Cortex of kidney (tissue), 1 donor: ENCODE measurements around the gene ADAT2.

Source experiments
- DNase-seq: peaks from one replicate; lab custom pipeline; 2025; lab: John Stamatoyannopoulos, UW

Gene ADAT2

GRCh38 chr6:143441680-143442545 lies 8.6 kb downstream of the ADAT2 start:
- DNase-seq = no peak

DNA sequence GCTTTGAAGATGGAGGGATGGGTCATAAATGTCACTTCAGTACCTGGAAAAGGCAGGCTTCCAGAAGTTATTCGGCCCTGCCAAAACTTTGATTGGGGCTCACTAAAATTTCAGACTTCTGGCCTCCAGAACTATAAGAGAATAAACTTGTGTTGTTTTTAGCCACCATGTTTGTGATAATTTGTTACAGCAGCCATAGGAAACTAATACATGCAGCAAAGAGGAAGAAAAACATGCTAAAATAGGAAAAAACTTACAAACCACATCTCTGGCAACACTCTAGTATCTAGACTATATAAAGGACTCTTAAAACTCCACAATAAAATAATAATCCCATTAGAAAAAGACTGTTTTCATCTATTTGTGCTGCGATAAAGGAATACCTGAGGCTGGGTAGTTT lies 9.5 kb downstream of the ADAT2 start:
- no peak for DNase-seq

DNA sequence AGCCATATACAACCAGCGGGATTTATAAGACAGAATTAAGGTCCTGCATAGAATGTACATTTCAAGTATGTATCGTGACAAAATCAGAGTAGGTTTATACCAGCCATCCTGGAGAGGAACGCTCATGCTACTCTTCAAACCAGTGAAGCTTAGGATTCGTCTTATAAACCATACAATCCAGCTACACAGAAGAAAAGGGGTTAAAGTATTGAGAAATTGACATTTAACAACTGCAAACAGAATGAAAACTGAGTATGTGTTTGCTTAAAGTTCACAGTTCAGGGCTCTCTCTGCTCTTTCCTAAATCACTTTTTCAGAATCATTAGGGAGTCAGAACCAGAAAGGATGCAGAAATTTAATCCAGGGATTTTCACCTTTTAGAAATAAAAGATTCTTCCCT lies 17.9 kb downstream of the ADAT2 start:
- no peak for DNase-seq

DNA sequence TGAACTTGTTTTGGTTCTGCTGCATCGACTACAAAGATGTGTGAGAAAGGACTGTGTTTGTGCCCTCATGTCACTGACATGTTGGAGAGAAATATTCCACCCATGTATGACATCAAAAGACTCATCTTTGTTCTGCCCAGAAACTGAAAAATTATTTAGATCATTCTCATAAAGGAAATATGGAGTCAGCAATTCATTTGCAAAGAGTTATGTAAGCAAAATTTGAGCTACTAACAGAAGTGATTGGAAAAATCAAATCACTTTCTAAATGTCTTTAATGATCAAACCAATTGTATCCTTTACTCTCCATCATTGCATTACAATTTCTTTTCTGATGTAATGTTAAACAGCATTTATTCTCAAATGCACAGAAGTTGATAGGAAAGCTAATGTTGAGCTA lies 19.3 kb downstream of the ADAT2 start:
- no peak for DNase-seq

DNA sequence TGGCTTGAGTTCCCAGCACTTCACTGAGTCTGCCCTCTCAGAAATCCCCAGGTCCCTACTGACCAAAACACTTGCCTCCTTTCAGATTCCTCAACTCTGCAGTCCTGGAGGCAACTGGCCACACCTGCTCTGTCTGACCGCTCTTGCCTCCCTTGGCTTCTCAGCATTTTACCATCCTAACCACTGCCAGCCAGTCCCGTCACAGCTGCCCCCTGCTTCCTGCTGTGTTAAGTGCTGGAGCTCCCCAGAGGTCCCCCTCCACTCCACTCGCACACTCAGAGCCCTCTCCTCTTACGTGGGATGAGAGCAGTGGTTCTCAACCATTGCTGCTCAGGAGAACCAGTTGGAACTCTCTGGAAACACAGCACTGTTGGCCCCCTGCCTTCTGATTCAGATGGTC lies 20.5 kb downstream of the ADAT2 start:
- no peak for DNase-seq

DNA sequence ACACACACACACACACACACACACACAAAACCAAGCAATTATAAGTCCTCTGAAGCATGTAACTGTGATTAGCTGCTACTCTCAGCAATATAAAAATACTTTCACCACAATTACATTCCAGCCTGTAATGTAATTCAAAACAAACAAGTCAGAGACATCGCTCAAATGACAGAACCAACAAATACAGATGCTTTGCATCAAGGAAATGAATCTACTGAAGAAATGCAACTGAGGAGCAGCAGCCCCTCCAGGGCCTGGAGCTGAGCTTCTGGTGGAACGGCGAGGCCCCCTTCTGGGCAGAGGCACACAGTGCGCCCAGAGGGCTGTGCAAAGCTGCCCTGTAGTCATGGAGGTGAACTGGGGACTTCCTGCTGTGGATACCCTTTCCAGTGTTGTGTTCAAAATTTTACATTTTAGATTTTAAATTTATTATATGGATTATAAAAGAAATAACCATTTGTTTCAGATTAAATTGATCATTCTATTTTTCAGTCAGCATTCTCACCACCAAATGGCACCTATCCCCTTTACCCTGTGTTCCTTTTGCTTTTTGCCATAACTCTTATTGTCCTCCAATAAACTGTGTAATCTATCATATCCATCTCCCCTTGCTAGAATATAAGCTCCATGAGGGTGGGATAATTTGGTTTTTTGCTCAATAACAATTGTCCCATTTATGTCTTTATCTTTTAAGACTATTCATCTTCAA lies 23.2 kb downstream of the ADAT2 start:
- no peak for DNase-seq

- no peak for DNase-seq
Observed at GRCh38 chr6:143426026-143426425, 24.5 kb downstream of the ADAT2 start.

DNA sequence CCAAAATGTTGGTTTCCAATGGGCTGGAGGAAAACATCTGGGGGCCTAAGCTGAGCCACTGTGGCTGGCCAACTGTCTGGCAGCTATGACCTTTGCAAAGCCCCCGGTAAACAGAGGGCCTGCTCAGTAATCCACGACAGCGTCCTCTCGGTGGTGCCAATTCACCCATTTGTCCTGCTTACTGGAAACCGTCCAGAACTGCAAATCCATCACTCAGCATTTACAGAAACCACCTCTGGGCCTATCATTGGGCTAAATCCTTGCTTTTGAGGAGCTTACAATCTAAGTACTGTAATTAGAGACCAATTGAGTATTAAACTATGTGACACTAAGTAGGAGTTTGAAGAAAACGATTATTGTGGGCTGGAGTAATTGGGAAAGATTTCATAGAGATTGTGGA lies 31.0 kb downstream of the ADAT2 start:
- no peak for DNase-seq

DNA sequence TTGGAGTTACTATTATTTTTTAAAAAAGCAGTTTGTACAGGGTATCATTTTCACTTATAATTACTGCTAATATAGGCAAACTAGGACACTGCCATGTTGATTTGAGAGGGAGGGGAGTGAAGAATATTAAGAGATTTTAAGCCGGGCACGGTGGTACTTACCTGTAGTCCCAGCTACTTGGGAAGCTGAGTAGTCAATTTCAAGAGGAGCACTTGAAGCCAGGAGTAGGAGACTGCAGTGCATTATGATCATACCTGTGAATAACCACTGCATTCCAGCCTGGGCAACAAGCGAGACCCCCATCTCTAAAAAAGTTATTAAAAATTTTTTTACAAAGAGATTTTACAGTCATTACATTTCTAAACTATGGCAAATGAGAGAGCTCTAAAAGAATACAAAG lies 35.7 kb downstream of the ADAT2 start:
- DNase-seq = no peak

DNA sequence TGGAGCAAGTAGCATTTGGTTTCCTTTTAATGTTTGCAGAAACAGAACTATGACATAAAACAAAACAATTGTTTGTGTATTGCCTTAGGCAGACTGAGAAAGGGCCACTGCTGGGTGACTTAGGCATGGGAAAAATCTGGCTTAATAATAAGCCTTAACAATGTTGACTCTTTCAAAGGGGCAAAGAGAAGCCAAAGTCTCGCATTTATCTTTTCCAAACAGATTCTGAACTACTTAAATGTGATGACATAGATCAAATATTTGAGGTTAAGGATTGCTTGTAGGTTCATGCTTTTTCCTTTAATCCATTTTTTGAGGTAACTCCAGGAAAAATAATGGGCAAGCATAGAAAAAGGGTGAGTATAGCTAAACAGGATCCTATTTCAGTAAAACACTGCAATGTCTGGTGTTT lies 39.6 kb downstream of the ADAT2 start:
- DNase-seq = no peak

DNA sequence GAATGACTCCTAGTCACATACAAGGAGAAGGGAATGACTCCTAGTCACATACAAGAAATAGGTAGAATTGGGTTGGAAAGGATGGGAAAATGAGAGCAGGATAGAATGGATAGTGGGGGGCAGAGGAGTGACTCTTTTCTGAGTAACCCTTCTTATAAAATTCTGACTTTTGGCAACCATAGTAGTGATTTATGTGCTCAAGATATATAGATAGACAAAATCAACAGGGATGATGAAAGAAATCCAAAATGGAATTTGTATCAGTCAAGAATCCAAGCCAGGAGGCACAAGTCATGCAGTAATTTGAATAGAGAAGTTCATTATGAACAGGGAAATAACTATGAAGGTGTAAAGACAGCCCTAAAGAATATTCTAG lies 41.7 kb downstream of the ADAT2 start:
- no peak for DNase-seq

DNA sequence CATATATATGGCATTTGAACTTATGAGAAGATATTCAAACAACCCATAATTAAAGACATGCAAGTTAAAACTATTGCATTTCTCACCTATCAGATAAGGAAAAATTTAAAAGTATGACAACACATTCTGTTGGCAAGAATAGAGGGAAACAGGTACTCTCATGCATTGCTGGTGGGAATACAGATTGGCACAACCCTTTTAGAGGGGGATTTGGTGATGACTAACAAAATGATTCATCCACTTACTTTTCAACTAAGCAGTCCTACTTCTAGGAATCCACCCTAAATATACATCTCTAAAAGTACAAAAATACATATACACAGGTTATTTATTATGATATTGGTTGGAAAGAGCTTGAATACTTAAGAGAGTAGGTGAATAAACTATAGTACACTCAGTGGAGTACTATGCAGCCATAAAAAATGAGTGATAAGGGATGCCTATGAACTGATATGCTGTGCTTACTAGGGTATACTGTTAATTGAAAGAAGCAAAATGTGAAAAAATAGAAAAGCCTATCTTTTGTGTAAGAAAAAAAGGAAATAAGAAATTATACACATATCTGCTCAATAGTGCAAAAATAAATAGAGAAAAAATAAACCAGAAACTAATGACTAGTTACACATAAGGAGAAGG lies 42.2 kb downstream of the ADAT2 start:
- no peak for DNase-seq

GRCh38 chr6:143406673-143407072 lies 43.8 kb downstream of the ADAT2 start:
- DNase-seq = no peak

DNA sequence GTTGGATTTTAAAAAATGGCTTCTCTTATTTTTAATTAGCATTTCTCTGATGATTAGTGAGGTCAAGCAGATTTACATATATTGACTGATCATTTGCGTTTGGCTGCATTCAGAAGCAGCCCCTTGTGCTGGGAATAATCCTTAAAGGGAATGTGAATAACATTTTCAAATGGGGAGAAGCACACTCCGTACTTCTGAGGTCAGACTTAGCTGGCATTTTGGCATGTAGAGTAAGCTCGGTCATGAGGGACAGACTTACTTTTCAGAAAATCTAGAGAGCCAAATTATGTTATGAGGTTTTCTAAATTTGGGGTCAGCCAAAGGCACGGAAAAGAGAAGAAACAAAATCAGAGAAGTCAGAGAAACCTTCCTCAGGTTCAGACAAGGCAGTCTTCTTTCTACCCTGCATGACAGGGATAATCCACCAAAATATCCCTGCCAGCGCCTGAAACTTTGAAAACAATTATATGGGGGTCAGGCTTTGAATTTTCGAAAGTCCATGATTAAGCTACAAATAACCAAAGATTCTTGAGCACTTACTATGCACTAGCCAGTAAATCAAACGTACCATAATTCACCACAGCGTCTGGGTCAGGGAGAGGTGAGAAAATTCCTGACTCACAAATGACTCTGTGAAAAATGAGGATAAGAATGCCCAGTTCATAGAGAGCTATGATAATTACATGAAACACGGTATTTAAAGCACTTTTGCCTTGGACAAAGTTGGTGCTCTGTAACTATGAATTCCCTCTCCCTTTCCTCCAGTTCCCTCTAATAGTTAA lies 44.9 kb downstream of the ADAT2 start:
- DNase-seq = no peak

DNA sequence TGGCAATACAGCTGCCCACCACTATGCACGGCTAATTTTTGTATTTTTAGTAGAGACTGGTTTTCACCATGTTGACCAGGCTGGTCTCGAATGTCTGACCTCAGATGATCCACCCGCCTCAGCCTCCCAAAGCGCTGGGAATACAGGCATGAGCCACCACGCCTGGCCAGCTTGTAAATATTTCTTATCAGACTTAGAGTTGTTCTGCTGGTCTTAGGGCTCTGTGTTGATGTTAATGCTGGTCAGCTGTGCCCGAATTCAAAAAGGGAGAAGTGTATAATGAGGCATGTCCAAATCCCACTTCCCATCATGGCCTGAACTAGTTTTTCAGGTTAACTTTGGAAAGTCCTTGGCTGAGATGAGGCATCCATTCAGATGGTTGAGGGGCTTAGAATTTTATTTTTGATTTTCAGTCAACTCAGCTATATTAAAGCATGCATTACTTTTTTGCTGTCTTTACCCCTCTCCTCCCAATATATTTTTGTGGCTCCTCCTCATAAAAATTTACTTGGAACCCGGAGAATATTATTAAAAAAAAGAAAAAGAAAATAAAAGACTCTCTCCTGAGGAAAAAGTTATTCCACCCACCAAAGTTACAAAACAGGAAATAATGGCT lies 47.7 kb downstream of the ADAT2 start:
- DNase-seq = no peak

GRCh38 chr6:143401636-143402370 lies 48.7 kb downstream of the ADAT2 start:
- DNase-seq = no peak

DNA sequence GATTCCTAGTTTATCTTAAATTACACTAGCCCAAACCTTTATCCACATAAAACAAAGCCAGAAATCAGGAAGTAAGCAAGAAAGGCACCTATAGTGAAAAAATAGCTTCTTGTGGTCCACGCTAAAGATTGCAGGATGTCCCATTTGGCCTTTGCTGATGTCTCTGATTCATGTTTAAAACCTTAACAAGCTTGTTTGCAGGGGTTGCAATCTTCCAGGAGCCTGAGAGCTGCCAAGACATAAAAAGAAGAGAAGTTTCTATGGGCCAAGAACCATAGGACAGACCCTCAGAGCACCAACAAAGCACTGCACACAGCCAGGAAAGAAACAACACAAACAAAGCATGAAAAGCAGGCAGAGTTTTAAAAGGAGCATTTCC lies 49.4 kb downstream of the ADAT2 start:
- DNase-seq = no peak

DNA sequence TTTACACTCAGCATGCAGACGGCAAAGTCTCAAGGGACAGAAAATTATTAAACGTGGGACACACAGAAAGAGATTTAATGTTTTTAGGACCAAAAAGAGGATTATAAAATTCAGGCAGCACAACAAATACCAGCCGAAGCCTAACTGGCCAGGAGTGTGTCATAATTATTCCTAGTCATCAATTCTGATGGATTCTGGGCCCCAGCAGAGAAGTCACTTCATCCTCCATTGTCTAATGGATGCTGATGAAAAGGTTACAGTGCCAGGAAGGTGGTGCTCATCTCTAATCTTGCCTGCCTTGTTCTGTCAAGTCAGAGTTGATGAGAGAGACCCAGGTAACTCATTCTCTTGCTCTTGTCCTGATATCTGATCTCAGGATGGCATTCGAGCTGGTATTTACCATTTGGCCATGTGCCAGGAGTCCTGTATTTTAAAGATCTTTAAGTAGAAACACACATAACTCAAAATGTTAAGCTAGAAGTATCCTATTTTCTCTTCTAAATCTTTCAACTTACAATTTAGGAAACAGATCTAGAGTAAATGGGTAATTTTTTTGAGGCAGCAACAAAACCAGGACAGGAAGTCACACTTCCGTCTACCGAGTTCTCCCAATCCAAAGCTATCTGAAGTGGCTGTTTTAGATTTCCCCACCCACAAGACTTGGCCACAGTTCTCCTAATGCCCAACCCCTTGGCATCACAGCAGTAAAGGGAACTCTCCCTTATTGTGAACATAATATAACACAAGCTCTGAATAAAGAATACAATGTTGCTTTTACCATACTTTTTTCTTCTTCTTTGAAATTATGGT lies 50.0 kb downstream of the ADAT2 start:
- DNase-seq = no peak

DNA sequence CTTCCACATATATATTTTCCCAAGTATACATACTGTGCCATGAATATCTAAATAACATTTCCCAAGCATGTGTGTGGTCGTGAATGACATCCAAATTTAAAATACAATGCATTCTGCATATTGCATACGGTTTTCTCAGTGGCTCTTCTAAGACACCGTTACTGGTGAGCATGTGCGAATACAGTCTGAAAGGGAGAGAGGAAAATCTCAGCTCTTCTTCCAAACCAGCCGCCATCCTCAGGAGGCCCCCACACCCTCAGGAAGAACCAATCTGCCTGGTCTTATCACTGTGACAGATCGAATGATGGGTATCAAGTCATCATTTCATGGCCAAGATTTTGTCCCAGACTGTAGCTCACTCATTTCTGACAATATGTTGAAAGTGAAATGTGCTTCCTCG lies 50.7 kb downstream of the ADAT2 start:
- no peak for DNase-seq

DNA sequence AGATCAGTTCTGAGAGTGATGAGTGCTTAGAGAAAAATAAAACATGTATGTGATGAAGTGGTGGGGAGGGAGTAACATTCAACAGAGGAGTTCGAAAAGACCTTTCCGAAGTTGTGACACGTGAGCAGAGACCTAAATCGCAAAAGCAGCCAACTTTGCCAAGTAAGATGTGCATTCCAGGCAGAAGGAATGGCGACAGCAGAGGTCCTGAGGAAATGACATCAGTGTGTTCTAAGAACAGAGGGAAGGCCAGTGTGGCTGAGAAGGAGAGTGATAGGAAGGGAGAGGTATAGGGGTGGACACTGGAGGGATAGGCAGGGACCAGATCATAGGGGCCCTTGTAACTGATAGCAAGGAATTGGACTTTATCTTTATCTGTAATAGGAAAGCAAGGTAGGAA lies 51.3 kb downstream of the ADAT2 start:
- no peak for DNase-seq
